ENCODE measurements around the gene NEK3.
"Not testable (repeated sequence)": the region's sequence is repeated elsewhere in the genome, so short reads cannot be mapped to it uniquely, and the experiment has no call there.

DNA sequence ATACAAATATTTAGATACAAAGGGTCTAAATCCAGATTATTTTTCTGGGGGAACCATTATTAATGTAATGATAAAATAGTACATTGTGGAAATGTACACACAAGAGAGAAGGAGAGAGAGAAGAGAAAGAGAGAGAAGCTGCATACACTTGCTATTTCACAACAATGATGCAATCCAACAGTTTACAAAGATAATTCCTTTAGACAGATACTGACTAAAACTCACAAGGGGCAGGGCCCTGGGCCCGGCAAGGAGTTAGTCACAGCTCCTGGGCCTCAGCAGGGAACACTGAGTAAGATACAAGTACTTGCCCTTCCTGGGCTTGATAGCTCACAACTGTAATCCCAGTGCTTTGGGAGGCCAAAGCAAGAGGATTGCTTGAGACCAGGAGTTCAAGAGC, 44.5 kb upstream of the NEK3 start:
- TF ChIP-seq CTCF (conservative IDR thresholded peaks at IDR 0.05; ENCODE audit: low read depth, low read length); EZH2phosphoT487 (IDR thresholded peaks at IDR 0.05; ENCODE audit: borderline replicate concordance, low read length): not testable (repeated sequence)
